ENCODE results near the gene KRT83. TPM values are rescaled to one million over a fixed set of nuclear protein-coding genes. Genes with fewer than 3 reads are reported as not detected.

Gene KRT83
- total and polyA plus RNA-seq, 2 of the 13 experiments (the other 11 are each of a cell fraction or from before 2014, with no cell fraction given) = not detected

- 4% methylated on average over 10 of the region's 11 CpGs for WGBS (ENCODE audit: low lambda C conversion rate)
- Histone ChIP-seq H3K9me3 (ENCODE audit: low read length) (no peaks in the 10 kb centered on the region), H3K4me1 (ENCODE audit: insufficient read depth, low read length) (no peaks in the 10 kb centered on the region), H3K4me2 (ENCODE audit: low read depth, low read length) (no peak overlapping the region), H3K79me2 (ENCODE audit: insufficient read depth, low read length) (no peaks in the 10 kb centered on the region), H3K4me3 (replicated peaks in 1 of 3; ENCODE audit: insufficient read depth in 1 of 3, low read depth in 2 of 3, low read length in 3 of 3) (no peak overlapping the region), H3K27ac (ENCODE audit: extremely low read length, insufficient read depth, low read length) (no peak overlapping the region), H3K9ac (ENCODE audit: insufficient read depth, low read depth, low read length) (no peak overlapping the region), H2AFZ (ENCODE audit: low read length) (no peak overlapping the region), H4K20me1 (ENCODE audit: insufficient read depth, low read length) (no peaks in the 10 kb centered on the region), H3K27me3 (ENCODE audit: control insufficient read depth in 1 of 2, insufficient read depth in 2 of 2, low read length in 2 of 2) (peaks cover 15 to 66% of the 10 kb centered on the region in 2 experiments; a peak in 4 of 5 replicates), H3K36me3 (replicated peaks in 1 of 2; ENCODE audit: control insufficient read depth in 1 of 2, insufficient read depth in 2 of 2, low read length in 2 of 2) (no peaks in the 10 kb centered on the region)
- ChIA-PET POLR2A (no interaction called here), CTCF (ENCODE audit: low intra/inter-chr PET ratio, low total read pairs) (no interaction called here)
- FAIRE-seq = no peak
- no TSS peak for BruUV-seq (replicated peaks)
- in situ Hi-C loops (cut with HindIII; ENCODE audit: extremely low pct_ligation_motif_present, low pct_unique_long_range_greater_than_20kb) = no loop called here
- ATAC-seq = no peak
- DNase-seq (ENCODE audit: low spot score) = no peak
- intact Hi-C loops (cut with micrococcal nuclease; ENCODE audit: unreplicated experiment) = no loop called here
- TF ChIP-seq ZIK1 (CRISPR knock-in tag; IDR thresholded peaks at IDR 0.05; ENCODE audit: borderline replicate concordance, low read depth) (no peak), ZMAT5 (CRISPR knock-in tag; IDR thresholded peaks at IDR 0.05; ENCODE audit: borderline replicate concordance, low read depth) (no peak), FOXC1 (CRISPR knock-in tag; IDR thresholded peaks at IDR 0.05; ENCODE audit: borderline replicate concordance) (no peak), XRCC5 (optimal IDR thresholded peaks at IDR 0.05; ENCODE audit: low read length) (no peak), CSRNP1 (CRISPR knock-in tag; IDR thresholded peaks at IDR 0.05) (no peak), ZNF230 (CRISPR knock-in tag; IDR thresholded peaks at IDR 0.05) (no peak), ZMYM3 (CRISPR knock-in tag; IDR thresholded peaks at IDR 0.05) (no peak), ARNTL (CRISPR knock-in tag; IDR thresholded peaks at IDR 0.05) (no peak)
Measured at GRCh38 chr12:52318241-52318990, 2.8 kb downstream of the KRT83 start.

Measured in HepG2 (cell line).